GM12865 (cell line): ENCODE data around the gene SLC5A9.

Experiments
- DNase-seq: peaks from one replicate; pipeline ENCODE4 v3.0.0; 2010; ENCODE audit warnings: low read depth
- H3K4me3 ChIP-seq: 2 replicates; pipeline ENCODE4 v1.5.1; 2011; ENCODE audit warnings: mild to moderate bottlenecking, low read depth, low read length, control low read depth
- CTCF ChIP-seq: IDR thresholded peaks from 2 replicates; pipeline ENCODE4 v1.5.1; 2011; ENCODE audit warnings: low read length, control low read depth, low read depth, inconsistent platforms; ENCODE audit not compliant: insufficient read depth; ENCODE audit errors: missing control alignments

The SLC5A9 gene

GRCh38 chr1:48222501-48223242, at the start of gene SLC5A9:
Gene SLC5A9 (plus strand): TSS chr1:48222716. CDS start chr1:48222737, 21 bp downstream.
- TF ChIP-seq CTCF = no peak
- H3K4me3 ChIP-seq = no peak within 1 kb of the TSS
- no peak for DNase-seq

- no peak for DNase-seq
- TF ChIP-seq CTCF = no peak
- H3K4me3 ChIP-seq = no peak overlapping the region
These were observed 47.4 kb upstream of the SLC5A9 start for GRCh38 chr1:48175116-48175515.

GRCh38 chr1:48177257-48177656, 45.3 kb upstream of the SLC5A9 start:
- DNase-seq = no peak
- TF ChIP-seq CTCF = no peak
- H3K4me3 ChIP-seq = no peak overlapping the region

GRCh38 chr1:48181669-48182367, 40.7 kb upstream of the SLC5A9 start:
- H3K4me3 ChIP-seq = no peak overlapping the region
- DNase-seq = no peak
- TF ChIP-seq CTCF = no peak

- no peak overlapping the region for H3K4me3 ChIP-seq
- no peak for TF ChIP-seq CTCF
- DNase-seq = peak; percentile 62
These were observed 40.1 kb upstream of the SLC5A9 start for GRCh38 chr1:48182439-48182838.

DNA sequence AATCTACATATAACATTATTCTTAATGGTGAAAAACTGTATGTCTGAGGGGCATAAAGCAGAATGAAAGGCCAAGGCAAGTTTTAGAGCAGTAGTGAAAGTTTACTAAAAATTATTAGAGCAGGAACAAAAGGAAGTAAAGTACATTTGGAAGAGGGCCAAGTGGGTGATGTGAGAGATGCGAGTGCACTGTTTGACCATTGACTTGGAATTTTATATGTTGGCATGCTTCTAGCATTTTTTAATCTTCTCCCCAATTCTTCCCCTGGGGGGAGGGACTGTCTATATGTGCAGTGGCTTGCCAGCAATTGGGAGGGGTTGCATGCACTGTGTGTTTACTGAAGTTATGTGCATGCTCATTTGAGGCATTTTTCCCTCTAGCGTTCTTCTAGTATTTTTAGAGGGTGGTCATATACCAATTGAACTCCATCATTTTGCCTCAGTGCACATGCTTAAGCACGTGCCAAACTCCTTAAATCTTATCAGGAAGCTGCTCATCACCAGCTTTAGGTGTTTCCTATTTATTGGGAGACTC, 36.1 kb upstream of the SLC5A9 start:
- no peak for DNase-seq
- no peak for TF ChIP-seq CTCF
- no peak overlapping the region for H3K4me3 ChIP-seq
